ENCODE measurements around the gene ATMIN.

GRCh38 chr16:81080233-81080632 is 44.6 kb downstream of the ATMIN start:
- no peak for TF ChIP-seq CTCF (IDR thresholded peaks at IDR 0.05)
- no peak for TF ChIP-seq ZFX (IDR thresholded peaks at IDR 0.05; ENCODE audit: borderline replicate concordance)
